ENCODE results near the gene RNF152.

The RNF152 gene, protein sequence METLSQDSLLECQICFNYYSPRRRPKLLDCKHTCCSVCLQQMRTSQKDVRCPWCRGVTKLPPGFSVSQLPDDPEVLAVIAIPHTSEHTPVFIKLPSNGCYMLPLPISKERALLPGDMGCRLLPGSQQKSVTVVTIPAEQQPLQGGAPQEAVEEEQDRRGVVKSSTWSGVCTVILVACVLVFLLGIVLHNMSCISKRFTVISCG

DNA sequence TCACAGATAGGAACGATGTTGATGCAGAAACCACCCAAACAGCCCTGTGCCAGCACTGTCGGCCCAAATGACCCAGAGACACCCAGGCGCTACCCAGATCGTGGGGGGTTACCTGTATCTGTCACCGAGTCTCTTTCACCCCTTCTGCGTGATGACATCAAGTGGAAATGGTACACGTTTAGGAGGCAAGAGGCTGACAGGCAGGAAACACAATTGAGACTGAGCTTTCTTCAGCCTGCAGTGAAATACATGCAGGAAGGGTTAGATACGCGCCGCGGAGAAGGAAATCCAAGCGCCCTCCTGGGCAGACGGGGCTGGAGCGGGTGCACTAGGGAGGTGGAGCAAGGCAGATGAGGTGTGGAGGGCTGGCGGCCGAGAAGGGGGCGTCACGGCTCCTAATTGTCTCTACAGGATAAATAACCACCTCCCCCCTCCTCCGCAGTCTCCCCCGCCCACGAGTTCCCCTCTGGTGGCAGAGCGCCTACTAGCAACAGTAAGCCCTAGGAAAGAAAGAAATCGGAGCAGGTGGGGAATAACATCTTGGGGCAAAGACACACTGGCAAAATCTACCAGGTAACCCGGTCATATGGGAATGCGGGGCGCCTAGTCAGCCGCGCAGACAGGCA, at the start of gene RNF152:
TSS of gene RNF152 (minus strand) at position 325 of the 626 bp plus-strand sequence. CDS start 76,544 bp downstream, outside the sequence.
- DNase-seq = peak in 1 of 2 donors; percentile 28

DNA sequence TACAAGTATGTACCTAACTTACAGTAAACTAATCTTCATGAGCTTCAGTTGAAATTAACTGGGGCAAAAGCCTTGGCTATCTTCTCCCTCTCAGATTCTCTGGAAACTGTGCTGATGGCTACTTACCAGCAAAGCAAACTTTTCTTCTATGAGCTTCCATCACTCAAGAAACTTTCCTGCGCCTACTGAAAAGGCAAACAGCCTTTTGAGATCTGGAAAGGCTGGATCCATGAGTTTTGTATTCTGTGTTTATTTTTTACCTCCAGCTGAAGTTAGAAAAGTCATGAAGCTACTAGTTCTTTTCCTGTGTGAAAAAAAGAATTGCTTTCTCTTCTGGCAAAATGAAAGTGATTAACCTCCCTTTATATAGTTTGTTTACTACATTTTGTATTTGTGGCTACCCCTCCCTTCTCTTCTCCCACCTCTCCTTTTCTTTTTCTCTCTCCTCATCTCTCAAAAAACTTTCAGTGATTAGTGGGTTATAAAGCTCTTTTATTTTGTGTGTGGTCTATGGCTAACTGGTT, 49.2 kb upstream of the RNF152 start:
- DNase-seq = no peak

DNA sequence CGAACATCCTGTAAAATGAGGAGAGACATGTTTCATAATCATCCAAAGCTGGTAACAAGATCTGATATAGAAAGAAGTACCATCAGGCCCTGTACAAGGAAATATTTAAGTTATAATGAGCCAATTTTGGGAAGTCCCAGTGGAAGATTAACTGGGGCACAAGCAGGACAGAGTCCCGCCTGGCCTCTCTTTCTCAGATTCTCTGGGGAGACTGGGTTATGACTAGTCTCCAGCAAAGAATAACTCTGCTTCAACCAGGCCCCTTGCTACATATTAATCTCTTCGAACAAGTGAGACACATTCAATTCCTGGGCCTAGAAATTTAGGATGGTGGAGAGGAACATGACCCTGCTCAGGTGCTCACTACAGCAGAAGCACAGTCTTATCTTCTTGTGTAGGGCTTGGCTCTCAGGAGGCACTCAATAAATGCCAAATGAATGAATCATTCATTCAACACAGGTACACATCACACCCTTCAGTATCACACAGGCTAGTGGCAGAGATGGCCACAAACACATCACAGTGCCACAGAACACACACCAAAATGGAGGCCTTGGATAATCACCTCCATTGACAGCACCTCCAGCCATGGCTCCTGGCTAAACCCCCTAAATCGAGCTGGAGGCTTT, 46.4 kb upstream of the RNF152 start:
- DNase-seq = no peak

DNA sequence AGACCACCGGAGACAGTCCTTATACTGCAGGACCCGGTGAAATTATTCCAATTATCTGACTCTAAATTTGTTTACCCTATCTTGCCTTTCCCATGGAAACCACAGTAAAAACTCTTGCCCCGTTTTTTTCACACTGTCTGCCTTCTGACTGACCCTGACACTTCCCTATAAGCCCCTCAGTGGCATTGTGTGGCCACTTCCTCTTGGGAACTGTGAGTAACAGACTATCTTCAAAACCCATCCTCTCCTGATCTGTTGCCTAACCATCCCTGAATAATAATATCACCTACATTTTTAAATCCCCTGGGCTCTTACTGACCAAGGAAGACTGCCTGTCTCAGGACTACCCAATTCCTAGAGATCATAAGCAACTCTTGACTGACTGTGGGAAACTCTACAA, 42.6 kb upstream of the RNF152 start:
- DNase-seq = no peak

DNA sequence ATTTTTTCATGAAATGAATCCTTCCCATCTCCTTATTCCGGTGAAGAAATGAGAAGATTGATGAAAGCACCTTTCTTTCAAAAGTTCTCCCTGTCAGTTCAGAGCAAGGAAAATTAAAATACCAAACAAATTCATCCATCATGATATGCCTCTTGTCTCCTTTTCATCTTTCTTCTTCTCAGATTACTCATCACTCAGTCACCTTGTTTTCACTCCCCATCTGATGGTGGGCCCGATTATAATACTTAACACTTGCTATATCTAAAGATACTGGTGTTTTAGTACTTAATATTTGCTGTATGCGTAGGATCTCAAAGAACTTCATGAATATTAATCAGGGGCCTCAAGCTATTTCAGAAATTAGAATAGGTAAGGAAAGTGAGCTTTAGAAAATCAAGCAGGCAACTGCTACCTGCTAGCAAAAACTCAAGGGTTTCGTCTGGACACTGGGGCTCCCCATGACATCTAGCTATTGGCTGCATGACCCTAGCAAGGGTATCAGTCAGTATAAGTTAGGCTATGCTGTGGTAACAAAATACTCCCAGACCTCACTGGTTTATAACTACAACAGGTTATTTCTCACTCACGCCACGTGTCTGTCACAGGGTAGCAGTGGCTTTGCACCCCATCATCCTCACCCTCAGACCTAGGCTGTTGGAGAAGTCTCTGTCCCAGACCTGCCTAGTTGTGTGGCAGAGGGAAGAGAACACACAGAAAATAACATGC, 39.0 kb upstream of the RNF152 start:
- no peak for DNase-seq

DNA sequence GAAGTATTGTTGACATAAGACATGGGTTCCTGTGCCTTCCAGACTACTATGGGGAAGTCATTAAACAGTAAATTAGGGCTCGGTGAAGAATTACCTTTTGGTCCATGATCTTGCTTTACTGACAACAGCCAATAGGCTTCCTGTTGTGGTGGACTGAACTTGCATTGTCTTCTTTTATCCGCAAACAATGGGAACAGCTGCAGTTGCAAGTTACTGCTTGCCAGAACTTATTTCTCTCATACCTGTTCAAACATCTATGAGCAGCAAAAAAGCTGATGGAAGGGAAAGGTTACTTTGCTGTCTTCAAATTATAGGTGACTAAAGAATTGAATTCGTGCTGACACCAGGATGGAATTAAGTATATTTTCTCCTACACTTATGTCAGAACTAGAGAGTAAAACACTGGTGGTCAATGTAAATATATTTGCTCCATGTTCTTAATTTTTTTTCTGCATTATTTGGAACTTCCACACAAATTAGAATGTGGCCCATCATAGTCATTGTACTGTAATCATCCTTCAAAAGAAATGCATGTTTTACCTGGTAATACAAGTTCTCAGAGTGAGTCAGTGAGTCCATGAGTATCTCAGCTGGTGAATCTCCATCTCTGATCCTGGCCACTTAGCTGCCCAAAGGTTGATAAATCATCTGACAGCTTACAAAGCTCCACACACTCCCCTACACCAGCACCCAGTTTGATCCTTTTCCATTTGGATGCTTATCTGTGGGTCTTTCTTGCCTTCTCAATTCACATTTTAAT, 37.3 kb upstream of the RNF152 start:
- DNase-seq = no peak

DNA sequence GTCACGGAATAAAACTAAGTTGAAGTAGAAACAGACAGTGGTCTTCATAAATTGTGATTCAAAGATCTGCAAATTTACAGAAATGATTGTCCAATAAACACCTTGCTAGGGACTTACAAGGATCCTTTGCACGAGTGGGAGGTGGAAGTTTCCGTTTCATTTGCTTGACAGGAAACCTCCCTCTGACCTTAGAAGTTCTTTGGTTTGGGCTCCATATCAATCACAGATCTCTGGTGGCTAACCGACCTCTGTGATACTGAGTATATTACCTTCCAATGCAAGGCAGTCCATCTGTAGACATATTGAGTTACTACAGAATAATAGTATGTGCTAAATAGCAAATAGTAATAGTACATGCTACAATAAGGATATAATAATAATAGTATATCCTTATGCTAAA, 33.7 kb upstream of the RNF152 start:
- no peak for DNase-seq

DNA sequence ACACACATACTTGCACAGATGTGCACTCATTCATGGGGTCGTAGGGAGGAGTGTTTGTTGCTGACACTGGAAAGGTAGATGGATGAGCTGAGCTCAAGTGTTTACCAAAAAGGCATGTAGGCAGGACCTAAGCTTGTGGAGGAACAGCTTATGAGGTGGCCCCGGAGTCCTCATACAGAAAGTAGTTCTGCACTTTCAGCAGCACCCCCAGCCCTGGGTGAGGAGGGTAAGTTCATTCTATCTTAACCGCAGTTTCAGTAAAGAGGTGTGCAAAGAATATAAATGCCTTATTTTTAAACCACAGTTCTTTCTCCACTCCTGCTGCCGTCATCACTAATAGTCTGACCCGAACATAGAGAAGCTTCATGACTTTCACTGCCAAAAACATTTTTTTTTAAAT, 31.7 kb upstream of the RNF152 start:
- DNase-seq = no peak

DNA sequence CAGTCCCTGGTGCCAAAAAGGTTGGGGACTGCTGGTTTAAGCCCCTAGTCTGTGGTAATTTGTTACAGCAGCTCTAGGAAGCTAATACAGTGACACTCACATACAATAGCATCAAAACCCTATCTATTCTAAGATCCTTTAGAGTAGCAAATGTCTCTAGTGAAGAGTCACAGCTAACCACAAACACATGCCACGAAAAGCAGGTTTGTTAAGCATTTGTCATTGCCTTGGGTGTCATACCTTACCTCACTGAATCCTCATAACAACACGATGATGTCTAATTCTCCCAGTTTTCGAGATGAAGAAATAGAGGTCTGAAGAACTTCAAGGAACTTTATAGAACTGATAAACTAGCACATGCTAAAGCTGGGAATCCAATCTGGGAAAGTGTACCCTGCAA, 29.6 kb upstream of the RNF152 start:
- DNase-seq = no peak

DNA sequence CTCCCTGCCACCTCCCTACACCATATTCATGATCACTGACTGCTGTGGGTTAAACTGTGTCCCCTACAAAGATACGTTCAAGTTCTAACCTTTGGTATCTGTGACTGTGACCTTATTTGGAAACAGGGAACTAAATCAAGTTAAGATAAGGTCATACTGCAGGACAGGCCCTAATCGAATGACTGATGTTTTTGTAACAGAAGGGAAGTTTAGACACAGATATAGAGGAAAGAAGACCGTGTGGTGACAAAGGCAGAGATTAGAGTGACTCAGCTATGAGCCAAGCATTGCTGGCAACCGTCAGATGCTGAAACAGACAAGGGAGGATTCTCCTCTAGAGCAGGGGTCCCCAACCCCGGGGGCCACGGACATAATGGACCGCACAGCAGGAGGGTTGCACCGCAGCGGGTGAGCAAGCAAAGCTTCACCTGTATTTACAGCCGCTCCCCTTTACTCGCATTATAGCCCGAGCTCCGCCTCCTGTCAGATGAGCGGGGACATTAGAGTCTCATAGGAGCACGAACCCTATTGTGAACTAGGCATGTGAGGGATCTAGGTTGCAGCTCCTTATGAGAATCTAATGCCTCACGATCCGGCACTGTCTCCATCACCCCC, 28.9 kb upstream of the RNF152 start:
- no peak for DNase-seq

DNA sequence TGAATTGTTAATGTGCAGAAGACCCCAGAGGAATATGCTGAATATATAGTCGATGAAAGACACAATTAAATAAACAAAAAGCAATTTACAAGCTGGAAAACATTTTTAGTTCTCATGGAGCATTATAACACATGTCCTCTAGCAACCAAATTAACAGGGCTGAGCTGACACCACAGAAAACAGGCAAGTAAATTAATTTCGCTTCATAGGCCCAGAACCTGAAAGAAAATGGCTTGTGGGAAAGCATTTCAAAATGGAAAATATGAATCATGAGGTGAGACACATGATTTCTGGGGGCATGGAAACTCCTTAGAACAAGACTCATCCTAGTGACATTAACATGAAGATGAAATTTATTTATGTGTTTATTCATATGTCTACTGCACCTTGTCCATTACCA, 25.0 kb upstream of the RNF152 start:
- DNase-seq = no peak

DNA sequence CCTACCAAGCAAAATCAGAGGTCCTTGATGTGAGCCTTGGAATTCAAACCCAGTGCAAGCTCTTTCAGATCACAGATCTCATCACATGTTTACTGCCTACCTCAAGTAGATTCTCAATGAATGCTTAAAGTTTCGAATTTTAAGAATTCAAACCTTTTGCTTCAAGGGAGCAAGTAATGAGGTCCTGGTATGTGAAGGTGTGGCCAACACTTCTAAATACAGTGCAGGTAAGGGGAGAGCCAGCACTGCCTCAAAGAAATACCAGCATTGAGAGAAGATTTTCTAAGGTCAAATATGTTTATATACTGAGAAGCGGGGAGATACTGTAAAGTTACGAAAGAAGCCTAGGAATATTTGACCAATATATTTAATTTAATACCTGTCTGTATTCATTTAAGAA, 19.7 kb upstream of the RNF152 start:
- DNase-seq = no peak

DNA sequence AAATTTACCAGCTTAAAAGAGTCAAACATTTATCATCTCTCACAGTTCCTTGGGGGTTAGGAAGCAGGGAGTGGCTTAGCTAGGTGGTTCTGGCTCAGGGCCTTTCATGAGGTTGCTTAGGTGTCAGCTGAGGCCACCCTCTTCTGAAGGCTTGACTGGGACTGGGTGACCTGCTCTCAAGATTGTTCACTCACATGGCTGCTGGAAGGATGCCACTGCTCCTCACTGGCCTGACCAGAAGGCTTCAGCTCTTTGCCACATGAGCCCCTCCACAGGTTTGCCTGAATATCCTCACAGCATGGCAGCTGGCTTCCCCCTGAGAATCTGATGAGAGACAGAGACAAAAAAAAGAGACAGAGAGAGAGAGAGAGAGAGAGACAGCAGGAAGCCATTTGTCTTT, 17.3 kb upstream of the RNF152 start:
- DNase-seq = no peak

DNA sequence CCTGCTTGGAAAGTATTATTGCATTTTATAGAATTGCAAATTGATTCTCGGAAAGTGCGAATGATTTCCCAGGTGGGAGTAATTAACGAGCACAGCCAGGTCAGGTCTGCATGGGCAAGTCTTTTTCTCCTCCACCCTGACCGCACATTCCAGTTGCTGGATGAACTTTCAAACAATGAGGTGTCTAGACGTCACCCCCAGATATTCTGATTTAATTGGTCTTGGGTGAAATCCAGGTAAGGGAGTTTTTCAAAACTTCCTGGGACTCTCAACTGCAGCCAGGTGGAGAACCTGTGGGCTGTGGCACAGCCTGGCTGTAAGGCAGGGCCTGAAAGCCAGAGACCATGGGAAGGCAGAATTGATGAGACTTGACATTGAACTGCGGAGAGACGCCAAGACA, 15.9 kb upstream of the RNF152 start:
- no peak for DNase-seq

DNA sequence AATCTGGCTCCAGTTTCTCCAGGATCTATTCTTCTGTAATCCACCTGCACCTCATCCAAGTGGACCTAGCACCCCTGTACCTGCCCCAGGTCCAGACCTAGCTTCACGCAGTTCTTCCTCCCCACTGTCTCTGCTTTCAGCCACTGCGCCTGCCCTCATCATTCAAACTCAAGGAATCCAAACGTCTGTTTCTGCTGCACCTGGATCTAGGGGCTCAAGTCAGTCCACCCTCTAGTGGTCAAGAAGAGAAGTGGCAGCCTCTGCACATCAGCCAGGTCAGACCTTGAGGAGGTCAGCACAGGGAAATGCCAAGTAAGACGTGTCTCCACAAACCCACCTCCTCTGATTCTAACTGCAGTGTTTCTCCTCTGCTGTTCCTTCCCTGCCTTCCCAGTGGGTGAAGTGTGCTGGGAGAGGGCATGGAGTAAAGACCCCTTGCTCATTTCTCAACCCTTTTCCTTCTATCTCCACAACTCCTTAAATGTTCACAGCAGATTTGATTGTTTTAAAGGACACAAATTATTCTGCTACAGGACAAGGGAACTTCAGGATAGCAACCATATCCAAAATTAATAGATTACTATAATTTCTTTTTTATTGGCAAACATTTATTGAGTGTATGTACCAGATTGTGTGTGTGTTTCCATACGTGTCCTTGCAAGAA, 8.6 kb upstream of the RNF152 start:
- DNase-seq = peak; percentile 2 to 19

DNA sequence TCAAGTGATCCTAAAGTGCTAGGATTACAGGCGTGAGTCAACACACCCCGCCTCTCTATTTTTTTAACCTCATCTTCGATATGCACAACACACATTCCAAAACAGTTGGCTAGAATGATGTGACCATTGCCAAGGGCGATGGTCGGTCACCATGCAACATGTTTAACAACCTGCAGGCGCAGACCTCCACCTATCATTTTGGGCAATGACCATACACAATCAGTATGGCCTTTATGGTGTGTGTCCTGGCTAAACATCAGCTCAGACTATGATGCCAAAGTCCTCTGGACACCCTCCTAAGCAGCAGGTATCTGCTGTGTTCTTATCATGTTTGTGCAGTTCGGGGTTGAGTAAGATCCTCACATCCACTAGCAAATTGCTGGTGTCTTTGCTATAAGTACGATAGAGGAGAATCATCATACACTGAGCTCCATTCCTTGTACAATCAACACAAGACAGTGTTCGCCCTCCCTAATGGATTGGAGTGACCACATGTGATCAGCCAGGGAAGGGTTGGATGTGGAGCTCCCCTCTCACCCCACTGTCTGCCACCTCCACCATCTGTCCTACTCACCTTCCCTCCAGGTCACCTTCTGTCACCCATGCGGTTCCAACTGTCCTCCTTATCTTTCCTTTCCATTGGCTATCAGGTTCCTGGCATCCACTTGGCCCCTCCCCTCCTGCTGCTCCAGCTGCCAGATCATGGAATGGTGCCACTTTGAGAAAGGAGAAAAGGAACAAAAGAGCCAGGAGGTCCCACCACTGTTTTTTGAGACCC, 7.9 kb upstream of the RNF152 start:
- no peak for DNase-seq

DNA sequence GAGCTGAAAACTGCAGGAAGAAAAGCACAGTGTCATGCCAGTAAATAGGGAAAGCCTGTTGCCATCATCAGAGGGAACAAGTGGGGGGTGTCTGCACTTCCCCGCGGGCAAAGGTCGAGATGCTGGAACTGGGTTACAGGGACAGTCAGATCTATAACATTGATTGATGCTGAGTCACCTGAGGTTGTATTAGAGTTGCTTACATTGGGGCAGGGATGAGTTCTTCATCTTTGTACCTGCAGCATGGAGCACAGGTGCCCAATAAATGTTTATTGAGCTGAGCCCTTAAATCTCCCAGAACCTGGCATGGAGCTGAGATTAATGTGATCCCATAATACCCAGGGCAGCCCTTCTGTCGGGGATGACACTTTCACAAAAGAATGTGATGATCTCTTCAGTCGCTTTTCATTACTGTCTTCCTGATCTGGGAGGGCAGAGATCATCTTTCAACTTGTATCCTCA, 5.9 kb upstream of the RNF152 start:
- DNase-seq = no peak

DNA sequence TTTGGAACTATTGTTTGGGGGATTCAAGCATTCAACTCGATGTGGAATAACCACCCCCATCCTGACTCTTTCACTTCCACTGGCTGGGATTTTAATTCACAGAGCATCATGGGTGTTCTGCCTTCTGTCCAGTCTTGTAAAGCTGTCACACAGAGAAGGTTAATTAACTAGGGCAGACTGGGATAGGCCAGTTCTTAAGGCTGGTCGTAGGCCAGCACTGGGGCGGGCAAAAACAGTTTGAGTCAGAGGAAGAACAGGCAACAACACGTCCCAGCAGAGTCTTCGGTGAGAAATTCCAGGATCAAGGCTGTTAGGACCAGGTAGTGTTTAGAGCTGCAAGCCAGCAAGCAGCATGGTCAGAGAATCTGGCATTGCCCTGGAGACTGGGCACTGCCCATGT, 4.0 kb upstream of the RNF152 start:
- DNase-seq = no peak

DNA sequence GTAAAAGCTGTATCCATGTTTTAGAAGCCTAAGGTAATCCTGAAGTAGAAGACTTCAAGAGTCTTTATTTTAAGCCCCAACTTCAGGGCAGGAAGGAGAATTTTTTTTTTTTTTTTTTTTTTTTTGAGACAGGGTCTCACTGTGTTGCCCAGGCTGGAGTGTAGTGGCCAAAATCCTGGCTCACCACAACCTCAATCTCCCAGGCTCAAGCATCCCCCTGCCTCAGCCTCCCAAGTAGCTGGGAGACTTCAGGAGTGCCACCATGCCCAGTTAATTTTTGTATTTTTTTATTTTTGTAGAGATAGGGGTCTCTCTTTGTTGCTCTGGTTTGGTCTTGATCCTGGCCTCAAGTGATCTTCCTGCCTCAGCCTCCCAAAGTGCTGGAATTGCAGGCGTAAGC, 3.3 kb upstream of the RNF152 start:
- DNase-seq = no peak

DNA sequence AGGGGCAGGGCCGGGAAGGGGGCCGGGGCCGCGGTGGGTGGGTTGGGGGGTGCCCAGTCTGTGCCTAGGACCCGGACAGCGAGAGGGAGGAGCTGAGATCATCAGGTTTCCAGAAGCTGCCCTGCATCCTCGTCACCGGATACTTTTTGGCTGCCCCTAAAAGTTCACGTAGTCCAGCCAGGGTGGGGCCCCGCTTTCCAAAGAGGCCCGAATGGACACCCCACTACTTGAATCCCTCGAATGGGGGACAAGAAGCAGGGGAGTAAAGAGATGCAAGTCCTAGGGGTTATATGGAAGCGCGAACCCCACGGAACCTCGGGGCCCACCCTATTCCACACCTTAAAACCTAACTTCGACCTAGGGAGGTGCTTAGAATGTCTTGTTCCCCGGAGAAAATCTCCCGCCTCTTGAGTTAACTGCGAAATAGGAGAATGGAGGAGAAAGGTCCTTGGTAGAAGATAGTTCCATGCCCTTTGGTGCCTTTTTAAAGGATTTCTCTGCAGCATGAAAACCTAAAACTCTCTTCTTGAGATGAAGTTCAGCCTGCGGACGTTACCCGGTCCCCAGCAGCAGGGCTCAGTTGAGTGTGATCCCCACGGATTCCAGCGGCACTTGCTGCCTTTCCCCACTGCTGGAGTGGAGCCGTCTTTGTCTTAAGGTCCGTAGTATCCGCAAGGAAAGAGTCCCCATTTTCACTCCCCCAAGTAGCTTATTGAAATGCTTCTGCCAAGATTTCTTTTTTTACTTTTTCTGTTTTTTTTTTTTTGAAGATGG, 2.1 kb upstream of the RNF152 start:
- DNase-seq = no peak

All from hippocampal formation (tissue), 2 donors.